ENCODE results near the gene LIPF. TPM values are rescaled to one million over a fixed set of nuclear protein-coding genes. Genes with fewer than 3 reads are reported as not detected.

Gene LIPF
- total RNA-seq, 1 experiment from 2014 or later: not detected

GRCh38 chr10:88659725-88660597, 4.3 kb upstream of the LIPF start:
- intact Hi-C loops (cut with micrococcal nuclease): no loop called here
- Histone ChIP-seq H3K4me2 (ENCODE audit: low read length) (no peak overlapping the region), H4K20me1 (ENCODE audit: insufficient read depth) (no peaks in the 10 kb centered on the region), H3K36me3 (ENCODE audit: control insufficient read depth in 1 of 2, insufficient read depth in 2 of 2, low read length in 2 of 2) (no peaks in the 10 kb centered on the region), H3K27me3 (ENCODE audit: insufficient read depth, low read length) (no peaks in the 10 kb centered on the region), H3K9me2 (ENCODE audit: insufficient read depth) (no peaks in the 10 kb centered on the region), H3K4me3 (replicated peaks in 1 of 2; ENCODE audit: low read depth in 1 of 2, low read length in 2 of 2) (no peak overlapping the region), H2AFZ (ENCODE audit: low read depth, low read length, poor library complexity, severe bottlenecking) (no peak overlapping the region), H3K79me2 (ENCODE audit: insufficient read depth, low read length) (no peaks in the 10 kb centered on the region), H3K9me3 (ENCODE audit: control insufficient read depth in 1 of 2, insufficient read depth in 1 of 2, low read depth in 1 of 2, low read length in 2 of 2) (no peaks in the 10 kb centered on the region), H3K4me1 (ENCODE audit: control insufficient read depth in 1 of 2, insufficient read depth in 2 of 2, low read length in 2 of 2) (peaks cover 0 to 3% of the 10 kb centered on the region in 2 experiments; a peak in 1 of 4 replicates), H3K9ac (ENCODE audit: low read length) (no peak overlapping the region), H3K27ac (ENCODE audit: low read depth, low read length) (no peak overlapping the region)
- no TSS peak for BruUV-seq (replicated peaks)
- no peak for TF ChIP-seq EGR1 (IDR thresholded peaks at IDR 0.05; ENCODE audit: low read depth)
- no peak for TF ChIP-seq SP1 (IDR thresholded peaks at IDR 0.05; ENCODE audit: low read depth)
- TF ChIP-seq EZH2 (IDR thresholded peaks at IDR 0.05): no peak
- DNase-seq (ENCODE audit: low read depth, low spot score) (no peak), ATAC-seq (no peak)
- RAD21 ChIA-PET (ENCODE audit: low non-redundant PET in 1 of 2, low total read pairs in 2 of 2, uncharacterized antibody in 2 of 2, unreplicated experiment in 2 of 2): no interaction called here
- CTCF ChIA-PET: no interaction called here
- POLR2A ChIA-PET: no interaction called here

GRCh38 chr10:88660598-88660884, 3.7 kb upstream of the LIPF start:
- DNase-seq (ENCODE audit: low read depth, low spot score) (no peak), ATAC-seq (no peak)
- no peaks in the 10 kb centered on the region for H3K36me3 ChIP-seq (ENCODE audit: control insufficient read depth in 1 of 2, insufficient read depth in 2 of 2, low read length in 2 of 2)
- ChIA-PET CTCF (no interaction called here), POLR2A (no interaction called here), RAD21 (ENCODE audit: low non-redundant PET in 1 of 2, low total read pairs in 2 of 2, uncharacterized antibody in 2 of 2, unreplicated experiment in 2 of 2) (no interaction called here)
- H3K9me2 ChIP-seq (ENCODE audit: insufficient read depth): no peaks in the 10 kb centered on the region
- no TSS peak for BruUV-seq (replicated peaks)
- H3K27me3 ChIP-seq (ENCODE audit: insufficient read depth, low read length): no peaks in the 10 kb centered on the region
- no peak overlapping the region for H3K27ac ChIP-seq (ENCODE audit: low read depth, low read length)
- no peaks in the 10 kb centered on the region for H3K9me3 ChIP-seq (ENCODE audit: control insufficient read depth in 1 of 2, insufficient read depth in 1 of 2, low read depth in 1 of 2, low read length in 2 of 2)
- H4K20me1 ChIP-seq (ENCODE audit: insufficient read depth): no peaks in the 10 kb centered on the region
- H3K4me3 ChIP-seq (replicated peaks in 1 of 2; ENCODE audit: low read depth in 1 of 2, low read length in 2 of 2): no peak overlapping the region
- H2AFZ ChIP-seq (ENCODE audit: low read depth, low read length, poor library complexity, severe bottlenecking): peak overlapping the region; percentile 79
- intact Hi-C loops (cut with micrococcal nuclease): no loop called here
- TF ChIP-seq REST (IDR thresholded peaks at IDR 0.05; ENCODE audit: low read depth): no peak
- no peak for TF ChIP-seq SRF (IDR thresholded peaks at IDR 0.05; ENCODE audit: low read depth)
- no peak for TF ChIP-seq TCF7L2 (IDR thresholded peaks at IDR 0.05; ENCODE audit: borderline replicate concordance, extremely low read depth, insufficient read depth, insufficient read length)
- no peak for TF ChIP-seq ZNF274 (IDR thresholded peaks at IDR 0.05; ENCODE audit: low read depth, low read length)
- TF ChIP-seq RAD21 (IDR thresholded peaks at IDR 0.05; ENCODE audit: low read depth): no peak
- no peak for TF ChIP-seq MAX (IDR thresholded peaks at IDR 0.05)
- no peak for TF ChIP-seq EZH2 (IDR thresholded peaks at IDR 0.05)
- no peaks in the 10 kb centered on the region for H3K79me2 ChIP-seq (ENCODE audit: insufficient read depth, low read length)
- no peak overlapping the region for H3K9ac ChIP-seq (ENCODE audit: low read length)
- no peak overlapping the region for H3K4me2 ChIP-seq (ENCODE audit: low read length)
- H3K4me1 ChIP-seq (ENCODE audit: control insufficient read depth in 1 of 2, insufficient read depth in 2 of 2, low read length in 2 of 2): peaks cover 0 to 3% of the 10 kb centered on the region in 2 experiments; a peak in 1 of 4 replicates

All from HCT116 (cell line).